ENCODE measurements around the gene PITRM1. TPM values are rescaled to one million over a fixed set of nuclear protein-coding genes. Genes with fewer than 3 reads are reported as not detected.

Gene PITRM1, protein sequence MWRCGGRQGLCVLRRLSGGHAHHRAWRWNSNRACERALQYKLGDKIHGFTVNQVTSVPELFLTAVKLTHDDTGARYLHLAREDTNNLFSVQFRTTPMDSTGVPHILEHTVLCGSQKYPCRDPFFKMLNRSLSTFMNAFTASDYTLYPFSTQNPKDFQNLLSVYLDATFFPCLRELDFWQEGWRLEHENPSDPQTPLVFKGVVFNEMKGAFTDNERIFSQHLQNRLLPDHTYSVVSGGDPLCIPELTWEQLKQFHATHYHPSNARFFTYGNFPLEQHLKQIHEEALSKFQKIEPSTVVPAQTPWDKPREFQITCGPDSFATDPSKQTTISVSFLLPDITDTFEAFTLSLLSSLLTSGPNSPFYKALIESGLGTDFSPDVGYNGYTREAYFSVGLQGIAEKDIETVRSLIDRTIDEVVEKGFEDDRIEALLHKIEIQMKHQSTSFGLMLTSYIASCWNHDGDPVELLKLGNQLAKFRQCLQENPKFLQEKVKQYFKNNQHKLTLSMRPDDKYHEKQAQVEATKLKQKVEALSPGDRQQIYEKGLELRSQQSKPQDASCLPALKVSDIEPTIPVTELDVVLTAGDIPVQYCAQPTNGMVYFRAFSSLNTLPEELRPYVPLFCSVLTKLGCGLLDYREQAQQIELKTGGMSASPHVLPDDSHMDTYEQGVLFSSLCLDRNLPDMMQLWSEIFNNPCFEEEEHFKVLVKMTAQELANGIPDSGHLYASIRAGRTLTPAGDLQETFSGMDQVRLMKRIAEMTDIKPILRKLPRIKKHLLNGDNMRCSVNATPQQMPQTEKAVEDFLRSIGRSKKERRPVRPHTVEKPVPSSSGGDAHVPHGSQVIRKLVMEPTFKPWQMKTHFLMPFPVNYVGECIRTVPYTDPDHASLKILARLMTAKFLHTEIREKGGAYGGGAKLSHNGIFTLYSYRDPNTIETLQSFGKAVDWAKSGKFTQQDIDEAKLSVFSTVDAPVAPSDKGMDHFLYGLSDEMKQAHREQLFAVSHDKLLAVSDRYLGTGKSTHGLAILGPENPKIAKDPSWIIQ
- 45.9 and 79.6 TPM in 2 replicates for polyA plus RNA-seq (2012; rRNA removed)
- 46.3 and 52.8 TPM in 2 replicates for polyA plus RNA-seq (2012; cell fraction: cytosol; rRNA removed)
- polyA plus RNA-seq (2012; cell fraction: nucleus; rRNA removed), result 185 and 200 TPM in 2 replicates

DNA sequence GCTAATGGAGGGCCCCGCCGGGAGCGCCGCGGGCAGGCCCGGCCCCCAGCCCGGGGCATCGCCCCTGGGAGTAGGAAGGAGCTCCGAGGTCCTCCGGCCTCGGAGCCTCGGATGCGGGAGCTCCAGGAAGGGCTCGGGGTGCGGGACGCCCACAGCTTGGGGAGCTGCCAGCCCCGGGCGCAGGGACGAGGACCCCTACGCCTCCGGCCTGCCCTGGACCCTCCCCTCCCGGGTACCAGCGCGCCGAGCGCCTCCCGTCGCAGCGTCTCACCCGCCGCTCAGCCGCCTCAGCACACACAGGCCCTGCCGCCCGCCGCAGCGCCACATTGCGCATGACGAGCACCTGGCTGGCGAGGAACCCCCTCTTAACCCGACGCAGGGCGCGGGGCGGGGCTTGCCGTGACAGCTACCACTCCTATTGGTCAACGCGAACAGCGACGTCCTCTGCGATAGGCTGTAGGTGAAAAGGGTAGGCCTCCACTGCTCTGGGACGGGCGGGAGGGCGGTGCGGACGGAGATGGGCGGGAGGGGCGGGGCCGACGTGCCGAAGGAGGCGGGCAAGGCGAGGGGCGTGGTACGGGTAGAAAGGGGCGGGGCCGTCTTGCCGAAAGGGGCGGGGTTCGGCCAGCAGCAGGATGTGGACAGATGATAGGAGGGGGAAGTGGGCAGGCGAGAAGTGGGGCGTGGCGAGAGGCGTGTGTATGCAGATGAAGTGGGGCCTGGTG lies at the start of gene PITRM1:
PITRM1 (minus strand) TSS at position 337 of the 725 bp plus-strand sequence; CDS start at position 327, 10 bp downstream.
- Histone ChIP-seq H3K9me2 (no peaks in the 10 kb centered on the region), H2AFZ (ENCODE audit: low read depth) (peak within 1 kb of the TSS; percentile 68), H3K27ac (ENCODE audit: low read depth in 2 of 2, low read length in 1 of 2) (peak within 1 kb of the TSS; percentile 9 to 90), H4K20me1 (ENCODE audit: insufficient read depth) (peaks cover 20% of the 10 kb centered on the region; the same call in 1 of the 2 replicates), H3K9ac (peak within 1 kb of the TSS; percentile 94), H3K36me3 (replicated peaks in 1 of 2; ENCODE audit: control insufficient read depth in 1 of 2, insufficient read depth in 2 of 2, low read length in 1 of 2) (peaks cover 17 to 26% of the 10 kb centered on the region in 2 experiments), H3K79me2 (ENCODE audit: insufficient read depth) (peaks cover 45% of the 10 kb centered on the region), H3K4me2 (peak within 1 kb of the TSS; percentile 72), H3K9me3 (no peaks in the 10 kb centered on the region), H3K4me1 (ENCODE audit: control insufficient read depth in 1 of 2, insufficient read depth in 2 of 2, low read depth in 1 of 2, low read length in 1 of 2) (peaks cover 0 to 7% of the 10 kb centered on the region in 2 experiments; a peak in 2 of 4 replicates), H3K27me3 (ENCODE audit: insufficient read depth) (no peaks in the 10 kb centered on the region), H3F3A (replicated peaks; ENCODE audit: insufficient read depth) (peaks cover 12% of the 10 kb centered on the region), H3K4me3 (ENCODE audit: low read depth in 2 of 2, low read length in 1 of 2) (peak within 1 kb of the TSS; percentile 55 to 90)
- POLR2A ChIA-PET, result interaction anchor here (0.5 to 1.0 kb wide), 2 partner anchors 8 to 9 kb away, joined by 3 read pairs; no protein-coding TSS in a partner anchor
- CTCF ChIA-PET, result interaction anchor here (1.2 to 1.6 kb wide), 3 partner anchors 20 to 102 kb away, joined by 3 to 4 read pairs (median 3); no protein-coding TSS in a partner anchor
- DNase-seq, result peak; percentile 97
- 1% methylated on average over 32 of the region's 73 CpGs for WGBS (ENCODE audit: low lambda C conversion rate)
- TF ChIP-seq, protein P1, sequence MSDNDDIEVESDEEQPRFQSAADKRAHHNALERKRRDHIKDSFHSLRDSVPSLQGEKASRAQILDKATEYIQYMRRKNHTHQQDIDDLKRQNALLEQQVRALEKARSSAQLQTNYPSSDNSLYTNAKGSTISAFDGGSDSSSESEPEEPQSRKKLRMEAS (IDR thresholded peaks at IDR 0.05; ENCODE audit: low read depth), result peak; percentile 90
- TF ChIP-seq MEF2A (IDR thresholded peaks at IDR 0.05; ENCODE audit: borderline replicate concordance, low read depth), result no peak
- peak; percentile 56 for TF ChIP-seq CHD2 (IDR thresholded peaks at IDR 0.05; ENCODE audit: low read length, partially characterized antibody)
- TF ChIP-seq, protein P2, sequence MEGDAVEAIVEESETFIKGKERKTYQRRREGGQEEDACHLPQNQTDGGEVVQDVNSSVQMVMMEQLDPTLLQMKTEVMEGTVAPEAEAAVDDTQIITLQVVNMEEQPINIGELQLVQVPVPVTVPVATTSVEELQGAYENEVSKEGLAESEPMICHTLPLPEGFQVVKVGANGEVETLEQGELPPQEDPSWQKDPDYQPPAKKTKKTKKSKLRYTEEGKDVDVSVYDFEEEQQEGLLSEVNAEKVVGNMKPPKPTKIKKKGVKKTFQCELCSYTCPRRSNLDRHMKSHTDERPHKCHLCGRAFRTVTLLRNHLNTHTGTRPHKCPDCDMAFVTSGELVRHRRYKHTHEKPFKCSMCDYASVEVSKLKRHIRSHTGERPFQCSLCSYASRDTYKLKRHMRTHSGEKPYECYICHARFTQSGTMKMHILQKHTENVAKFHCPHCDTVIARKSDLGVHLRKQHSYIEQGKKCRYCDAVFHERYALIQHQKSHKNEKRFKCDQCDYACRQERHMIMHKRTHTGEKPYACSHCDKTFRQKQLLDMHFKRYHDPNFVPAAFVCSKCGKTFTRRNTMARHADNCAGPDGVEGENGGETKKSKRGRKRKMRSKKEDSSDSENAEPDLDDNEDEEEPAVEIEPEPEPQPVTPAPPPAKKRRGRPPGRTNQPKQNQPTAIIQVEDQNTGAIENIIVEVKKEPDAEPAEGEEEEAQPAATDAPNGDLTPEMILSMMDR (IDR thresholded peaks at IDR 0.05), result no peak
- TF ChIP-seq, protein P3, sequence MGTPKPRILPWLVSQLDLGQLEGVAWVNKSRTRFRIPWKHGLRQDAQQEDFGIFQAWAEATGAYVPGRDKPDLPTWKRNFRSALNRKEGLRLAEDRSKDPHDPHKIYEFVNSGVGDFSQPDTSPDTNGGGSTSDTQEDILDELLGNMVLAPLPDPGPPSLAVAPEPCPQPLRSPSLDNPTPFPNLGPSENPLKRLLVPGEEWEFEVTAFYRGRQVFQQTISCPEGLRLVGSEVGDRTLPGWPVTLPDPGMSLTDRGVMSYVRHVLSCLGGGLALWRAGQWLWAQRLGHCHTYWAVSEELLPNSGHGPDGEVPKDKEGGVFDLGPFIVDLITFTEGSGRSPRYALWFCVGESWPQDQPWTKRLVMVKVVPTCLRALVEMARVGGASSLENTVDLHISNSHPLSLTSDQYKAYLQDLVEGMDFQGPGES (IDR thresholded peaks at IDR 0.05; ENCODE audit: low read depth, low read length), result peak; percentile 48
- no peak for TF ChIP-seq TEAD4 (IDR thresholded peaks at IDR 0.05; ENCODE audit: borderline replicate concordance, insufficient read depth)
- peak; percentile 90 for TF ChIP-seq SIN3A (IDR thresholded peaks at IDR 0.05; ENCODE audit: borderline replicate concordance, low read depth, low read length)
- TF ChIP-seq, protein P4, sequence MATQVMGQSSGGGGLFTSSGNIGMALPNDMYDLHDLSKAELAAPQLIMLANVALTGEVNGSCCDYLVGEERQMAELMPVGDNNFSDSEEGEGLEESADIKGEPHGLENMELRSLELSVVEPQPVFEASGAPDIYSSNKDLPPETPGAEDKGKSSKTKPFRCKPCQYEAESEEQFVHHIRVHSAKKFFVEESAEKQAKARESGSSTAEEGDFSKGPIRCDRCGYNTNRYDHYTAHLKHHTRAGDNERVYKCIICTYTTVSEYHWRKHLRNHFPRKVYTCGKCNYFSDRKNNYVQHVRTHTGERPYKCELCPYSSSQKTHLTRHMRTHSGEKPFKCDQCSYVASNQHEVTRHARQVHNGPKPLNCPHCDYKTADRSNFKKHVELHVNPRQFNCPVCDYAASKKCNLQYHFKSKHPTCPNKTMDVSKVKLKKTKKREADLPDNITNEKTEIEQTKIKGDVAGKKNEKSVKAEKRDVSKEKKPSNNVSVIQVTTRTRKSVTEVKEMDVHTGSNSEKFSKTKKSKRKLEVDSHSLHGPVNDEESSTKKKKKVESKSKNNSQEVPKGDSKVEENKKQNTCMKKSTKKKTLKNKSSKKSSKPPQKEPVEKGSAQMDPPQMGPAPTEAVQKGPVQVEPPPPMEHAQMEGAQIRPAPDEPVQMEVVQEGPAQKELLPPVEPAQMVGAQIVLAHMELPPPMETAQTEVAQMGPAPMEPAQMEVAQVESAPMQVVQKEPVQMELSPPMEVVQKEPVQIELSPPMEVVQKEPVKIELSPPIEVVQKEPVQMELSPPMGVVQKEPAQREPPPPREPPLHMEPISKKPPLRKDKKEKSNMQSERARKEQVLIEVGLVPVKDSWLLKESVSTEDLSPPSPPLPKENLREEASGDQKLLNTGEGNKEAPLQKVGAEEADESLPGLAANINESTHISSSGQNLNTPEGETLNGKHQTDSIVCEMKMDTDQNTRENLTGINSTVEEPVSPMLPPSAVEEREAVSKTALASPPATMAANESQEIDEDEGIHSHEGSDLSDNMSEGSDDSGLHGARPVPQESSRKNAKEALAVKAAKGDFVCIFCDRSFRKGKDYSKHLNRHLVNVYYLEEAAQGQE (IDR thresholded peaks at IDR 0.05; ENCODE audit: low read depth, low read length), result 0 out of 2 replicates have a peak, but pooled peaks have one; percentile 27
- peak; percentile 64 for TF ChIP-seq RFX5 (IDR thresholded peaks at IDR 0.05; ENCODE audit: low read length)
- no peak for TF ChIP-seq NFIC (IDR thresholded peaks at IDR 0.05; ENCODE audit: borderline replicate concordance)
- TF ChIP-seq NRF1 (IDR thresholded peaks at IDR 0.05; ENCODE audit: low read depth, low read length), result peak; percentile 72
- no peak for TF ChIP-seq FOSL2 (IDR thresholded peaks at IDR 0.05; ENCODE audit: borderline replicate concordance, low read depth)
- TF ChIP-seq, protein P5, sequence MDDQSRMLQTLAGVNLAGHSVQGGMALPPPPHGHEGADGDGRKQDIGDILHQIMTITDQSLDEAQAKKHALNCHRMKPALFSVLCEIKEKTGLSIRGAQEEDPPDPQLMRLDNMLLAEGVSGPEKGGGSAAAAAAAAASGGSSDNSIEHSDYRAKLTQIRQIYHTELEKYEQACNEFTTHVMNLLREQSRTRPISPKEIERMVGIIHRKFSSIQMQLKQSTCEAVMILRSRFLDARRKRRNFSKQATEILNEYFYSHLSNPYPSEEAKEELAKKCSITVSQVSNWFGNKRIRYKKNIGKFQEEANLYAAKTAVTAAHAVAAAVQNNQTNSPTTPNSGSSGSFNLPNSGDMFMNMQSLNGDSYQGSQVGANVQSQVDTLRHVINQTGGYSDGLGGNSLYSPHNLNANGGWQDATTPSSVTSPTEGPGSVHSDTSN (IDR thresholded peaks at IDR 0.05), result peak; percentile 27; the same call in 1 of the 2 replicates
- TF ChIP-seq, protein P6, sequence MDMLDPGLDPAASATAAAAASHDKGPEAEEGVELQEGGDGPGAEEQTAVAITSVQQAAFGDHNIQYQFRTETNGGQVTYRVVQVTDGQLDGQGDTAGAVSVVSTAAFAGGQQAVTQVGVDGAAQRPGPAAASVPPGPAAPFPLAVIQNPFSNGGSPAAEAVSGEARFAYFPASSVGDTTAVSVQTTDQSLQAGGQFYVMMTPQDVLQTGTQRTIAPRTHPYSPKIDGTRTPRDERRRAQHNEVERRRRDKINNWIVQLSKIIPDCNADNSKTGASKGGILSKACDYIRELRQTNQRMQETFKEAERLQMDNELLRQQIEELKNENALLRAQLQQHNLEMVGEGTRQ (IDR thresholded peaks at IDR 0.05; ENCODE audit: borderline replicate concordance, low read depth, low read length), result no peak
- TF ChIP-seq, protein P7, sequence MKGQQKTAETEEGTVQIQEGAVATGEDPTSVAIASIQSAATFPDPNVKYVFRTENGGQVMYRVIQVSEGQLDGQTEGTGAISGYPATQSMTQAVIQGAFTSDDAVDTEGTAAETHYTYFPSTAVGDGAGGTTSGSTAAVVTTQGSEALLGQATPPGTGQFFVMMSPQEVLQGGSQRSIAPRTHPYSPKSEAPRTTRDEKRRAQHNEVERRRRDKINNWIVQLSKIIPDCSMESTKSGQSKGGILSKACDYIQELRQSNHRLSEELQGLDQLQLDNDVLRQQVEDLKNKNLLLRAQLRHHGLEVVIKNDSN (IDR thresholded peaks at IDR 0.05; ENCODE audit: borderline replicate concordance, low read depth), result no peak
